ENCODE results near the gene TMEM185A. TPM values are rescaled to one million over a fixed set of nuclear protein-coding genes. Genes with fewer than 3 reads are reported as not detected.
"Not testable (repeated sequence)": the region's sequence is repeated elsewhere in the genome, so short reads cannot be mapped to it uniquely, and the experiment has no call there.

Gene TMEM185A
- 42.2 TPM for total RNA-seq
- long read RNA-seq, transcript TMEM185A-207 (7 exons, 2,840 nt), result major isoform, 39 of 72 reads
- long read RNA-seq, partial matches to known transcripts, result 0 of 72 reads
- long read RNA-seq, other reads (novel, unspliced or antisense), result 21 of 72 reads

DNA sequence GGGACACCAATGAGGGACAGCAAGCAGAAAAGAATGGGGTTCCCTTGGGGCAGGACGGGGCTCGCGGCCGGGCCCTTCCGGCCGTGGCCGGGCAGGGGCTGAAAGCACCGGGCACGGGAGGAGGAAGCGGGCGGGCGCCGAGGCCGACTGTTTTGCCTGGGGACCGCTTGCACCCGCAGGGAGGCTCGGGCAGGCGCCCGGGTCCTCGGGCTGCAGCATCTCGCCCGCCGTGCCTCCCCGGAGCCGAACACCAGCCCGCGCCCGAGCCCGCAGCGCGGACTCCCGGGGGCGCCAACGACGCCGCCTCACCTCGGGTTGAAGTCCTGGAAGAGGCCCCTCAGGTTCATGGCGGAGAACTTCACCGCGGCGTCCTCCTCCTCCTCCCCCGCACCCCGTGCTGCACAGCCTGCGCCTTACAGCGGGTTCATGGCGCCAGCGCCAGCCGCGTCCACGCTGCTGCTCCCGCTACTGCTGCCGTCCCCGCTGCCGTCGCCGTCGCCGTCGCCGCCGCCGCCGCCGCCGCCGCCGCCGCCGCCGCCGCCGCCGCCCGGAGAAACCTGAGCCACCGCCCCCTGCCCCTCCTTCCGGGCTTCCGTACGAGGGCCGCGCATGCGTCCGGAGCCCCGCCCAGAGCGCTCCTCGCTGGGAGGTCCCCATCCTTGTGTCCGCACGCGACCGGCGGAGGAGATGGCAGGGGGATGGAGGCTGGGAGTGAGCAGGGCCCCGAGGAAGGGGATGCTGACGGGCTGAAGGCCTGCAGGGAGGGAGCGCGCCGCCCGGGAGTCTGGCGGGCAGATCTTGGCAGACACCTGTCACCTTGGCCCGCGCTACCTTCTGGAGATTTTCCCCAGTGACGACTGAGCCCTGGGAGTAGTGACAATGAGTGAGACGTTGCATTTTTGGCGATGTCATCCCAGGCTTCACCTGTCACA, at the start of gene TMEM185A:
Gene TMEM185A (minus strand): TSS at position 559 of the 932 bp plus-strand sequence. CDS start 212 bp downstream, at position 347.
- TF ChIP-seq, protein P1, sequence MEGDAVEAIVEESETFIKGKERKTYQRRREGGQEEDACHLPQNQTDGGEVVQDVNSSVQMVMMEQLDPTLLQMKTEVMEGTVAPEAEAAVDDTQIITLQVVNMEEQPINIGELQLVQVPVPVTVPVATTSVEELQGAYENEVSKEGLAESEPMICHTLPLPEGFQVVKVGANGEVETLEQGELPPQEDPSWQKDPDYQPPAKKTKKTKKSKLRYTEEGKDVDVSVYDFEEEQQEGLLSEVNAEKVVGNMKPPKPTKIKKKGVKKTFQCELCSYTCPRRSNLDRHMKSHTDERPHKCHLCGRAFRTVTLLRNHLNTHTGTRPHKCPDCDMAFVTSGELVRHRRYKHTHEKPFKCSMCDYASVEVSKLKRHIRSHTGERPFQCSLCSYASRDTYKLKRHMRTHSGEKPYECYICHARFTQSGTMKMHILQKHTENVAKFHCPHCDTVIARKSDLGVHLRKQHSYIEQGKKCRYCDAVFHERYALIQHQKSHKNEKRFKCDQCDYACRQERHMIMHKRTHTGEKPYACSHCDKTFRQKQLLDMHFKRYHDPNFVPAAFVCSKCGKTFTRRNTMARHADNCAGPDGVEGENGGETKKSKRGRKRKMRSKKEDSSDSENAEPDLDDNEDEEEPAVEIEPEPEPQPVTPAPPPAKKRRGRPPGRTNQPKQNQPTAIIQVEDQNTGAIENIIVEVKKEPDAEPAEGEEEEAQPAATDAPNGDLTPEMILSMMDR (IDR thresholded peaks at IDR 0.05; ENCODE audit: borderline replicate concordance), result no peak
- peak within 1 kb of the TSS; percentile 87 for H3K4me3 ChIP-seq
- H3K9me3 ChIP-seq (replicated peaks), result no peaks in the 10 kb centered on the region
- intact Hi-C loops (cut with micrococcal nuclease), result no loop called here
- peak within 1 kb of the TSS; percentile 89 for H3K27ac ChIP-seq (replicated peaks)
- DNase-seq, result peak; percentile 73
- peaks cover 47% of the 10 kb centered on the region for H3K4me1 ChIP-seq
- H3K27me3 ChIP-seq (ENCODE audit: low read depth), result no peaks in the 10 kb centered on the region
- no peaks in the 10 kb centered on the region for H3K36me3 ChIP-seq

- Histone ChIP-seq H3K4me1 (no peaks in the 10 kb centered on the region), H3K4me3 (no peak overlapping the region), H3K27me3 (ENCODE audit: low read depth) (no peaks in the 10 kb centered on the region), H3K36me3 (no peaks in the 10 kb centered on the region), H3K27ac (replicated peaks) (no peak overlapping the region), H3K9me3 (replicated peaks) (no peaks in the 10 kb centered on the region)
- TF ChIP-seq, protein P1 (IDR thresholded peaks at IDR 0.05; ENCODE audit: borderline replicate concordance), result no peak
- intact Hi-C loops (cut with micrococcal nuclease), result no loop called here
- no peak for DNase-seq
These were observed 49.6 kb upstream of the TMEM185A start for GRCh38 chrX:149681182-149681581.

GRCh38 chrX:149679164-149679678, 47.6 kb upstream of the TMEM185A start:
- H3K36me3 ChIP-seq; H3K27ac ChIP-seq (replicated peaks); H3K9me3 ChIP-seq (replicated peaks); H3K27me3 ChIP-seq (ENCODE audit: low read depth); H3K4me3 ChIP-seq; DNase-seq; H3K4me1 ChIP-seq; intact Hi-C loops (cut with micrococcal nuclease): not testable (repeated sequence)

GRCh38 chrX:149675554-149675953, 44.0 kb upstream of the TMEM185A start:
- DNase-seq; intact Hi-C loops (cut with micrococcal nuclease); H3K4me3 ChIP-seq; H3K27me3 ChIP-seq (ENCODE audit: low read depth); H3K9me3 ChIP-seq (replicated peaks); H3K27ac ChIP-seq (replicated peaks); H3K4me1 ChIP-seq; H3K36me3 ChIP-seq: not testable (repeated sequence)

GRCh38 chrX:149675088-149675487, 43.5 kb upstream of the TMEM185A start:
- H3K36me3 ChIP-seq; H3K4me3 ChIP-seq; DNase-seq; H3K9me3 ChIP-seq (replicated peaks); H3K27me3 ChIP-seq (ENCODE audit: low read depth); H3K27ac ChIP-seq (replicated peaks); intact Hi-C loops (cut with micrococcal nuclease); H3K4me1 ChIP-seq: not testable (repeated sequence)

DNA sequence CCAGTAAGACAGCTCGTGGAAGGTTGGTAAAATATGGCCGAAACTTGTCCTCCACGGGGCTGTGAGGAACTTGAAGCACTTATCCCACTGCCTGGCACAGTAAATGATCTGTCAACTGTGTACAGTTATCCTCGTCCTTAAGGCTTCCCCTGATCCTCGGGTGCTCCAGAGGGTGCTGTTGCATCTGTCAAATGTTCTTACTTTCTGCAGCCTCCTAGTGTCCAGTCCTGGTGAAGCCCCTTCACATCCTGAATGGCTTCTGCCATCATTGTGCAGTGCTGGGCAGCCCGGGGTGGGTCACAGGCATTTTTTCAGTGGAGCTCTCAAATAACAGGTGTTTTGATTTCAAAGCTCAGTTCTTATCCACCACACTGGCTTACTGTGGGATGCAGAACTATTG, 29.0 kb upstream of the TMEM185A start:
- intact Hi-C loops (cut with micrococcal nuclease), result not testable (repeated sequence)

DNA sequence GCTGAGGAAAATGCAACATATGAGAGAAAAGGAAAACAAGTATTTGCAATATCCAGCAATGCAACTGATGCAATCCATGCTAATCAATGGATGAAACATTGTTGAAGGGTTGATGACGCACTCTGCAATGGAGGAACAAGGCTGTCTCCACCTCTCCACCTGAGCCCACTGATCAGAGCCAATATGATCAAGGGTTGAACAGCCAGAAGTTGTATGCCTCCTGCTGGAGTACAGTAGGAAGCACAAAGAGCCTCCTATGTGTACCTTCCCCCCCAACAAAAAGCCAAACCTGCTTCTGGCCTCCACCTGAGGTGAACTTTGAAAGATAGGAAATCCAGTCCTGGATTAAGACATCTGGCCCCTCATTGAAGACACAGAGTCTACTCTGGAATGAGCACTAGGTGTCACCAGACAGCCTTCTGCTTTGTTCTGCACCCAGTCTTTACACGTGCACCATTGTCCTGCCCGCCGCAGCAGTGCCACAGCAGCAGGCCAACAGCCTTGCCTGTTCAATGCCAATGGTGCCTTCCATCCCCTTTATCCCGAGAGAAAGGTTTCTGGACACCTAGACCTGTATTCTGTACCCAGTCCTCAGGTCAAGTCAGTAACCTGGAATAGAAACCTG, 24.8 kb upstream of the TMEM185A start:
- intact Hi-C loops (cut with micrococcal nuclease); DNase-seq; H3K27ac ChIP-seq (replicated peaks); H3K4me3 ChIP-seq; H3K36me3 ChIP-seq; H3K9me3 ChIP-seq (replicated peaks); H3K27me3 ChIP-seq (ENCODE audit: low read depth); H3K4me1 ChIP-seq: not testable (repeated sequence)

More for the DNA sequence above, 29.0 kb upstream of the TMEM185A start:
- not testable (repeated sequence) for DNase-seq; H3K4me1 ChIP-seq; H3K27ac ChIP-seq (replicated peaks); H3K27me3 ChIP-seq (ENCODE audit: low read depth); H3K9me3 ChIP-seq (replicated peaks); H3K4me3 ChIP-seq; H3K36me3 ChIP-seq

Measured in left ventricle myocardium inferior (tissue), 1 donor.